Ammon's horn (tissue), 1 donor: ENCODE results near the gene FNDC1.
A peak's percentile ranks its signal among the peaks of the same experiment; 100 is the strongest.

Source experiments
- DNase-seq: peaks from one replicate; pipeline ENCODE4 v3.0.0-alpha.2; 2016; ENCODE audit warnings: low spot score

Gene FNDC1

DNA sequence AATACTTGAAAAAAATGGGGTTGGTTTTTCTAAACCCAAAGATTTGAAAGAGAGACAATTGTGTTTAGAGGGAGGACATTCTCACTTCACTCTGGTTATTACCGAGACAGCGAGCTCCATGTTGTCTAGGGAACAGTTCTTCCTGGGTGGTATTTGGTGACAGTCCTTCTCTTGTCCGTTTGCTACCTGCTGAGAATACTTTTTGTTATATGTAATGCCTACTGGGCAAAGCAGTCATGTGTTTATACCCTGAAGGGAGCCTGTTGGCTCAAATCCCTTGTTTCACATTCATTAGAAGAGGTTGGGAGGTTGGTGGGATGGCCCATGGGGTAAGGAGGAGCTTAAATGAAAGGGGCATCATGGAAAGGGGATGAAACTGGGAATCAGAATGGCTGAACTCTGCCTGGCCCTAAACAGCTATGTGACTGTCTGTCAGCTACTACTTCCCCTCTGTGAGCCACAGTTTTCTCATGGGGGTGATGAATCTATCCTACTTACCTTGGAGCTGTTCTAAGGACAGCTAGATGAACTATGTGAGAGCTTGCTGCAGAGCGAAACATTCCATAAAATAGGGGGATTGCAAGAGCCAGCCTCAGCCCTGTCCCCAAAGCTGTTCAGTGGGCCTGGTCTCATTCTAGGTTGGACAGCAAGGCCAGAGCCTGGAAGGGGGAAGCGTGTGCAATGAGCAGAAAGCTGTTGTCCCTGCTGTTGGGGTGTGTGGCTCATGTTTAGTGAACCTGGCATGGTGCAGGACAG is 43.5 kb downstream of the FNDC1 start:
- no peak for DNase-seq

DNA sequence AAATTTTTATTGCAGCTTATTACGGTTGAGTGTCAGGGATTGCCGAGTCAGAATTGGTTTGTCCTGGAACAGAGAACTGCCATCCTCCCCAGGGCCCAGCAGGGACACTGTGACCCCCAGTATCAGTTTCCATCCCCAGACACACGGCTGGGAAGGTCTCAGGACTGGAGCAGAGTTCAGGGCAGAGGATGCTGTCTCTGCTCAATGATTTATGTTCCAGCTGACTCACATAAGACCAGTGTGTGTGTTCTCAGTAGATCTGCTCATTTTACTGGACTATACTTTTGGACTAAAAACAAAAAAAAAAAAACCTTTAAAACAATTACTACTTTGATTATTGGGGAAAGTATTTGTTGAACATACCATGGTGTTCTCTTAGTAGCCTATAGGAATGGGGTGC is 44.2 kb downstream of the FNDC1 start:
- DNase-seq = no peak

- DNase-seq = no peak
Observed at GRCh38 chr6:159214281-159214680, 45.1 kb downstream of the FNDC1 start.

DNA sequence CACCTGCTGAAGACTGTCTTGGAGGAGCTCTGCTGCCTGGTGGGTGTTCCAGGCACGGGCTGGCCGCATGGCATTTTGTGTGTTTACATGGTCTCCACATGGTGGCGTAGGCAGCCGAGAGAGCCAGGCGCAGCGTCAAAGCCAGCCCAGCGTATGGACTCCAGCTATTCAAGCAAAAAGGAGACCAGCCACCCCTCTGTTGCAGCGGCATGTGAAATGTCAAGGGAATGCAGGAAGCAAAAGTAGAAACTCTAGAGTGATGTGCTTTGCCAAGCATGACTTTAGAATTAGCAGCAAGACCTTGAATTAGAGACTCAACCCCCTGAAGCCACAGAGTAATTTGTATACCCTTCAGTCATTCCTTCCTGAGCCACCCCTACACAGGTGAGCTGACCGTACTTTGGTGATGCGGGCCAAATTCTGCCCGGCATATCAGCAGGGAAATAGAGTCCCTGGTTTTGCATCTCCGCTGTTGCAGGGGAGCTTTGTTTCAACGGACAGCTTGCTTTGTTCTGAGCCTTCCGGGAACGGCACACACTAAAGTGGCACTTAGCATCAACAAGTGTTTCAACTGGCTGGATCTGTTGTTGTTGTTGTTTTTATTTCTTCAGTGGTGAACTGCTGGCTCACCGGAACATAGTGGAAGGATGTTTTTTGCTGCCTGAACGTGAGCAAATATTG is 48.5 kb downstream of the FNDC1 start:
- DNase-seq = peak; percentile 60

DNA sequence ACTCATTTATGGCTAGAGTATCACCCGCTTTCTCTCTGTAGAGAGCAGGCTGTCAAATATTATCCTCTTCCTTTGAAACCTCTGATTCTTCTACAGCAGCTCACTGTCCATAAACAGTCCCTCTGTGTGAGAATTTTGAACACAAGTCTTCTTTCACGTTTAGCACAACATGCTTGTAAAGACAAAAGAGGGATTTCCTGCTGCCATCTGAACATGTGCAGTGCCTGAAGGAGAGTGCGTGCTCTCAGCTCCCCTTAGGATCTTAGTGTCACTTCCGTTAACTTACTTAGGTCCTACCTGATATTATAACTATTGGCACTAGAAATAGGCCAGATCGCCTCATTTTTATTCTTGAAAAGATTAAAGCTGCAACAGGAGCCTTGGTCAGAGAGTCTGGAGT is 50.9 kb downstream of the FNDC1 start:
- no peak for DNase-seq

DNA sequence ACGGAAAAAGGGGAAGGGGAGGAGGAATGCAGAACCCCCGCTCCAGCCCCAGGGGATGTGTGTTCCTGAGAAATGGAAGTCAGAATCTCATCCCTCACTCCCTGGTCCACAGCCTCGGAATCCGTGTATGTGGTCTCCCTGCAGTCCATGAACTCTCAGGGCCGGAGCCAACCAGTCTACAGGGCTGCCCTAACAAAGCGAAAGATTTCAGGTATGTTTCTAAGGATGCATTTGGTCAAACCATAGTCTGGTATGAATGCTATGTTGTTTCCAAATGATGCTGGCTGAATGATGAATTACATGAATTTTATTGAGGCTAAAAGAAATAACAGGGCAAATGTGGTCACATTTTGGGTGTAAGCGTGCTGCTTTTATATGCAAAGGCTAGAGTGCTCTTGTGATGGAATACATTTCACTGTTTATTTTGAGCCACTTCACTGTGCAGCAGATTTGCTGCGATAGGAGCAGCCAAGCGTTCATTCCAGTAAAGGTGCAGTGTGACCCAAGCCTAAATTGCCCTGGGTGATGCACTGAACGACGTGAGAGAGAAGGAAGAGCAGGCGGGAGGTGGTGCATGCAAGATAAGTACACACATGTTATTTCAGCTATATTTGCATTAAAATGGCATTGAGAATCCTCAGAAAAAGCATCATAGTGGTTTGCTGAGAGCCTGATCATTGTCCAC is 52.4 kb downstream of the FNDC1 start:
- DNase-seq = no peak

- no peak for DNase-seq
Observed at GRCh38 chr6:159224452-159224851, 55.3 kb downstream of the FNDC1 start.

DNA sequence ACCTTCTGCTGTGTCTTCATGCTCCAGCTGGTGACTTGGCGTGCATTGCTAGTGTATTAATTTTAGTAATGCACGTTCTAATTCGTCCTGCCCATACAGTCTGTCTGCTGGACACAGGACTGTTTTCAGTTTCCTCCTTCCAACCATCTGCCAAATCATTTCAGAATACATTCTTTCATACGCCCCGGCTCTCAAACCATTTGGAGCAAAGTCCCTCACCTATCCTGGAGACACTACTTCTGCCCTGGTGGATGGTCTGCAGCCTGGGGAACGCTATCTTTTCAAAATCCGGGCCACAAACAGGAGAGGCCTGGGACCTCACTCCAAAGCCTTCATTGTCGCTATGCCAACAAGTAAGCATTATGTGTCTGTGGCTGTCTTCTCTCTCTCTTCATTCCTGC is 60.5 kb downstream of the FNDC1 start:
- DNase-seq = no peak

GRCh38 chr6:159232106-159232645 is 63.0 kb downstream of the FNDC1 start:
- DNase-seq = no peak

DNA sequence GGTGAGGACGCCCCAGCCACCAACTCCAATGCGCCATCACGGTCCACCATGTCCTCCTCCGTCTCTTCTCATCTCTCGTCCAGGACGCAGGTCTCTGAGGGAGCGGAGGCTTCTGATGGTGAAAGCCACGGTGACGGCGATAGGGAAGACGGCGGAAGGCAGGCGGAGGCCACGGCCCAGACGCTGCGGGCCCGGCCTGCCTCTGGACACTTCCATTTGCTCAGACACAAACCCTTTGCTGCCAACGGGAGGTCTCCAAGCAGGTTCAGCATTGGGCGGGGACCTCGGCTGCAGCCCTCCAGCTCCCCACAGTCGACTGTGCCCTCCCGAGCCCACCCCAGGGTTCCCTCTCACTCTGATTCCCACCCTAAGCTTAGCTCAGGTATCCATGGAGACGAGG is 63.6 kb downstream of the FNDC1 start:
- no peak for DNase-seq

- DNase-seq = no peak
Observed at GRCh38 chr6:159233365-159234101, 64.3 kb downstream of the FNDC1 start.

- DNase-seq = no peak
Observed at GRCh38 chr6:159234102-159234553, 64.9 kb downstream of the FNDC1 start.

DNA sequence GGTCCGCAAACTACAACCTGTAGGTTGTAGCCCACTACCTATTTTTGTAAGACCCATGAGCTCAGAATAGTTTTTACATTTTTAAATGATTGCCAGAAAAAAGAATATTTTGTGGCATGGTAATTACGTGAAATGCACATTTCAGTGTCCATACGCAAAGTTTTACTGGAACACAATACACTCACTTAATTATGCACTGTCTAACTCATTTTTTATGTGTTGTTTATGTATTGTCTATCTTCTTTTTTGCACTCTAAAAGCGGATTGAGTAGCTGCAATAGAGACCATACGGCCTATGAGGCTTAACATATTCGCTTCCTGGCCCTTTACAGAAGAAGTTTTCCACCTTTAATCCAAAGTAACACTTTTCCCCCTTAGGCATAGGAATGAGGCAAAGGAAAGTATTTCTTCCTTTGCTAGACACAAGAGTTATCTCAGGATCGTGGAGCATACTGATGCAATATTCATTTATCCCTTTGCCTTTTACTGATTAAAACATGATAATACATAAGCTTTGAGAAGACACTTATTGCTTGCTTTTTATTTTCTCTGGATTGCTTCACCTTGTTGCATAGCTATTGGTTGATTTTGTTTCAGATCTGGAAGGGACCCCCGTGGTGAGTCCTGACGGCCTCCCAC is 69.8 kb downstream of the FNDC1 start:
- no peak for DNase-seq

DNA sequence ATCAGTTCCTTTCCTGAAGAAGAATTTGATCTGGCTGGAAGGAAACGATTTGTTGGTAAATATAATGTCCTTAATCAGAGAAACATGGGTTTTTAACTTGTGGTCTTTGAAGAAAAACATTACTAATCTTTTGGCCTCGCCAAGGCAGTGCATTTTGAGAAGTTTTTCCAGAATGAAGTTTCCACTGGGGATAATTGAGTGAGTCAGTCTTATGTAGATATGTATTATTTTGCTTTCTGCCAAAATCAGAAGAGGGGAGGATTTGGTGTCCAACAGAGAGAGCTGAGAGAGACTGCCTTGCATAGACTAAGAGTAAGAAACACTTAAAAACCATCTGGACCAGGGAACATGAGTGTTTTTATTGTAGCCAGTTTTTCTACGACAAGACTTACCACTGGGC is 79.9 kb downstream of the FNDC1 start:
- no peak for DNase-seq

DNA sequence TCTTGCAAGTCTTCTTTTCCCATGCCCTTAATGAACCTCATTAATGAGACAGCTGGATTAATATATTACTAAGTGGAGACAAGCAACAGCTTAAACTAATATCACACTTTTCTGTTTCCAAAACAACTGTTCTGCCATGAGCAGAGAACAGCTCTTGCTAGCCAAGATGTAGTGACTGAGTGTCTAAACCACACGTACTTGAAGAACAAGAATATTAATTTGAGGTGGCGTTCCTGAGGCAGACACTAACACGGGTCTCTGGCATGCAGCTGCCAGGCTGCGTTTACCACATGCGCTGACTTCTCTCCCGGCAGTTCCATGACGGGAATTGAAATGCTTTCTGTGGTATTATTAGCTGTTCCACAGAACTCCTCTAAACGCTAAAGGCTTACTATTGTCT is 80.6 kb downstream of the FNDC1 start:
- DNase-seq = no peak

GRCh38 chr6:159250633-159251032 is 81.4 kb downstream of the FNDC1 start:
- no peak for DNase-seq

- DNase-seq = peak; percentile 66
Observed at GRCh38 chr6:159252955-159253508, 83.8 kb downstream of the FNDC1 start.

GRCh38 chr6:159254186-159254585 is 85.0 kb downstream of the FNDC1 start:
- no peak for DNase-seq

DNA sequence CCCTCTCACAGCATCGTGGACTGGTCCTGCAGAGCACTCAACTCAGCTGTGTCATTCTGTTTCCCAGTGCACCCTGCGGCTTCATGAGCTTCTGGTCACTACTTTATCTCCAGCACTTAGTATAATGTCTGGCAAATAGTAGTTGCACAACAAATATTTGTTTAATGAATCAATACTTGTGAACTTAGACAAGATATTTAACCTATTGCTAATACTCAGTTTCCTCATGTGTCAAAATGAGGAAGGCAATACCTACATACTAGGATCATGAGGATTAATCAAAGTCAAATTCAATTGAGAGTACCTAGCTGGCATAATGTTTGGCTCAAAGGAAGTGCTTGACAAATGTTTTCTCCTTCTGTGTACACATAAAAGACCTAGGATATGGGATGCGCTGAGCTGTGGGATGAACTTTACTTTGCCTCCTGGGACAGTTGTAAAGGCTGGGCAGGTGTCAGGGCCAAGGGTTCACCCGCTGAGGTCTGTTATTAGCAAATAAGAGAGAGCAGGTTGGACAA is 86.3 kb downstream of the FNDC1 start:
- DNase-seq = no peak

GRCh38 chr6:159256128-159256527 is 86.9 kb downstream of the FNDC1 start:
- DNase-seq = no peak

DNA sequence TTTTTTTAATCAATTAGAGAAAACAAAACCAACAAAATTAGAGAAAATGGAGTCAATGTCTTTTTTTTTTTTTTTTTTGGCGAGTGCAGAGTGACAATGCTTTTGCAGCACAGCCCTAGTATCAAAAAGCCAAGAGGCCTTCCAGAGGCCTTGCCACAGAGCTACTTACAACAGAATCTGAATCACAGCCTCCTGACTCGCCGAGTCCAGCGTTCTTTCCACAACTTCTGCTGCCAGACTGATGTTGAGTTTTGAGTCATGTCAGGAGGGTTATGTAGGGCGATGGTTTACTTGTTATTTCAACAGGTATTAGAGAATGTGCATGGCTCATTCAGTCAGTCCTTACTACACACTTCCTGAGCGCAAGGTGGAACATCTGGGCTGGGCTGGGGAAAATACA is 88.6 kb downstream of the FNDC1 start:
- DNase-seq = no peak
